ENCODE results near the gene PCDH9. TPM values are rescaled to one million over a fixed set of nuclear protein-coding genes. Genes with fewer than 3 reads are reported as not detected.

Gene PCDH9
- polyA plus RNA-seq, 5 donors = 1.7 to 3.8 (median 2.4) TPM

- no peak for DNase-seq
These were observed 761.5 kb downstream of the PCDH9 start for GRCh38 chr13:66468656-66469055.

DNA sequence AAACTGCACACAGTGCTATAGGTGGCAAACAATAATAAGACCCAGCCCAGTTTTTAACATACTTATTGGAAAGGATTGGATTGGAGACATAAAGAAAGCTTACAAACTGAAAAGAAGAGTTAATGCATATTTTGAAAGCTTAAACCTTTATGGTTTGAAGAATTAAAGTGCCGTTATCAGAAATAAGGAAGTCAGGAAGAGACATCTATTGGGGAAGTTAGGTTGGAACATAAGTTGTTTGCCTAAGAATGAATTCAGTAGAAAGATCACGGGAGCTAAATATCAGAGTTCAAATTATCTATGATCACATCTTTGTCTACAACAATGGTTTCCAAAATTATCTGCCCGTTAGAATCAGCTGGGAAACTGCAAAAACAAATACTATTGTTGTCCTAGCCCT is 767.9 kb downstream of the PCDH9 start:
- DNase-seq = no peak

DNA sequence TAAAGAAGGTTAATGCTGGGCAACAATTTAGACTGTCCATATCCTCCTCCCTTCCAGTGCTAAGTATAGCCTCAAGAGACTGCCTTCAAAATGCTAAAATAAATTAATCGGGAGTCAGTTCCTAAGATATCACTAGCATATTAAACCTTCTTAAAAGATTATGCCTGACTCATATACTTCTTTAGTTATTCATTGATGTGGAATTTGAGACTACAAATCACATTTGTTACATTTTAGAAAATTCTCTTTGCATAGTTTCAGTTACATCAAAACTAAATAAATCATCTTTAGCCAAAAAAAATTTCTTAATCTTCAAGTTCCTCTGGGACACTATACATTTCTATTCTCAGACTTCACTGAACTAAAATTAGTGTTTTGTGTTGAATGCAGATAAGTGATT is 769.1 kb downstream of the PCDH9 start:
- DNase-seq = no peak

GRCh38 chr13:66459634-66460033 is 770.5 kb downstream of the PCDH9 start:
- DNase-seq = no peak

- DNase-seq = no peak
These were observed 771.0 kb downstream of the PCDH9 start for GRCh38 chr13:66459143-66459542.

DNA sequence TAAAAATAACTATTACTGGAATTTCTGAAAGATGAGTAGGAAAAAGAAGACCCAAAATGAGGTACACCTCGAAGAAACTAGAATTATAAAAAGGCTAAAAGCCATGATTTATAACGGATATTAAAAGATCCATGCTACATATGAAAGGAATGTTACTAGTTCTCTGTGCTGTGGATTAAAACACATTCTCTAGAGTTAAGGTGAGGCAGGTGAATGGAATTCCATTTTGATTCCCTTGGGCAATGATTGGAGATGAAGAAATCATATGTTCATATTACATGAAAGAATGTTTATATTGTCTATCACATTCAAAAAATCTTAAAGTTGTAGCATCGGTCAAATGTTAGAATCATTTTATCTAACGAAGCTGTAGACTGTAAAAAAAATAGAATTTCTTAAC is 783.7 kb downstream of the PCDH9 start:
- DNase-seq = no peak

GRCh38 chr13:66443926-66444325 is 786.2 kb downstream of the PCDH9 start:
- no peak for DNase-seq

DNA sequence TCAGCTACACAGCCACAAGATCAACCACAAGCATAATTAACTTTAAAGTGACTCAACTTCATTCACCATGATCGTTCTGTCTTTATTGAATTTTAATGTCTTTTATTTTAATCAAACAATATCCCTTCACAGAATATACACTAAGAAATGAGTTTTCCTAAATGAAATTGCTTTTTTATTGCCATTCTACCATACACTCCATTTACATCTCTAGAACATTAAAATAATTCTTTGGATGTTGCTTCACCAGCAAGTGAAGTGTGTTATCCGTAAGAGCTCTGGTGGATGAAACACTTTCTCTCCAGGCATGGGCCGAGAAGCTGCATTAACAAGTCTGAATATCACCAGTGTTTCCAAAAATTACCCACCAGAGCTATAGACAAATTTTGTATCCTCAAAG is 789.2 kb downstream of the PCDH9 start:
- DNase-seq = no peak

DNA sequence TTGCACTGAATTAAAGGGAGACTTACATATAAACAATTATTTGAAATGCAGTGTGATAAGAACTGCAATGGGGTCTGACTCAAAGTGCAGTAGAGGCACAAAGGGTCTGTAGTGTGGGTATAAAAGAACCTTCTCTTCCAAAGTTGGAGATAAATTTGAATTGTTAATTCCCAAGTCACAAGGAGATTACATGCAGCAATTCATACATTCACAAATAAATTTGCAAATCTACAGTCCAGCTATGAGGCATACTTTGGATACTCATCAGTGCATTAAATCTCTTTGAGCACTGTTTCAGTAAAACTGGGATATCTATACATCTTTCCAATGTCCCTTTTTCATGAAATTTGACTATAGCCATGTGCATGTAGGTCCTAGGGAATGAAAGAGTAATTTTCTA is 799.4 kb downstream of the PCDH9 start:
- DNase-seq = no peak

DNA sequence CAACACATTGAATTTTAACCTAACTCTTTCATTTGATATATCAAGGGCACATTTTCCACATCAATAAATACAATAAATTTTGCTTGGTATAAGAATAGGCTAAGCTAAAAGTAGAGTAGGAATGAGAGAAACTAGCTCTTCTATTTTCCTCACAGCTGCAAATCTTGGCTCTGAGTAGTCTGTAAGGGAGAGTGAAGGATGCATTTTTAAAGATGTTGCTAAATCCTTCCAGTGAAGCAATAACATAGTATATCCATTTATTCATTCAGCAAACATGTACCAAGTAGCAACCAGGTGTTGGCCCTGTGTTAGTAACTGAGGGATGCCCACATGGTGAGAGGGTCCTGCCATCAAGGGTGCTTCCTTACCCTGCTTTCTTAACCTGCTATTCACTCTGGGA is 799.9 kb downstream of the PCDH9 start:
- DNase-seq = peak; percentile 6 to 9

DNA sequence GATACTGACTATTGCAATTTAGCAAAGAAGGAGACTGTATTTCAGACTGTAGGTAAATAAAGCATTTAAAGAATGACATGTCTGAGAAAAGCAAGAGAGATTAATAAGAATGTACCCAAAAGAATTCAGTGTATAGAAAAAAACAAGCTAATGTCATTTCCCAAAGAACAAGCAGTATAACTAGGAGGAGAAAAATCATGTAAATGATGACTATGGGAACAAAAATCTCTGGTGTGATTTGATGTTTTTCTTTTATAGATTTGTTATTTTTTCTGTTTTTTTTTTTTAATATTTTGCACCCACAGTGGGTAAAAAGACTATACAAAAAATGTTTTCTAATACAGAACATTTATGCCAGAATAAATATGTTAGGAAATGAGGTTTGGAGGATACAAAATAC is 801.0 kb downstream of the PCDH9 start:
- DNase-seq = no peak

GRCh38 chr13:66427458-66427861 is 802.7 kb downstream of the PCDH9 start:
- DNase-seq = no peak

- no peak for DNase-seq
These were observed 804.4 kb downstream of the PCDH9 start for GRCh38 chr13:66425741-66426140.

GRCh38 chr13:66424422-66424821 is 805.7 kb downstream of the PCDH9 start:
- no peak for DNase-seq

DNA sequence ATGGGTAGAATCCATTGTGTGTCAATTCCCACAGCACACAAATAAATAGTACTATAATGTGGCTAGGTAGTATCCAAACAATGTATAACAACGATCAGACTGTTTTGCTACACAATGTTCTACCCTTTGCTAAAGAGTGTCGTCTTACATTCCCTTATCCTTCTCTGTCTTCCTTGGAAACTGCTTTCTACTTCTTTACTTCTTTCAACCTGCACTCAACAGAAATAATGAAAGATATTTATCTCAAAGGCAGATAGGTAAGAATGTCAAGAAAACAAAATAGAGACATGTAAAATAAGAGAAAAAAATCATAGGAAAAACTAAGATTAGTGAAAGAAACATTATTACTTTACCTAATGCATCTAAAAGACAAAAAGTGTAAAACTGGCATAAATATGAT is 814.7 kb downstream of the PCDH9 start:
- no peak for DNase-seq

- no peak for DNase-seq
These were observed 815.9 kb downstream of the PCDH9 start for GRCh38 chr13:66414066-66414800.

DNA sequence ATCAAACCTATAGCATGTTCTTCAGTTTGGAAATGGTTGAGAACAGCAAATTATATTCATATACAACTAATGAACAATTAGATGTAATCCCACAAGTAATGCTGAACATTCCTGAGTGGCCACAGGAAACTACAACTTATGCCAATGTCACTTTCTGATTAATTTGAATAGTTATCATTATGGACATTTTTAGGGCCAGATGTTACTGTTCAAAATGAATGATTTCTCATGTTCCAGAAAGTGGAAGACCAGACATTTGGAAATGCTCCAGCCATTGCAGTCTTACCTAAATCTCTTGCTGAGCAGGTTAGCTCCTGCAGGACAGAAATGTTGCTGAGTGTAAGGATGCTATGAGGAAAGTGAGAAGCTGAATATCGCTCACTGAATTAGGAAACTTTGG is 819.8 kb downstream of the PCDH9 start:
- no peak for DNase-seq

- no peak for DNase-seq
These were observed 820.6 kb downstream of the PCDH9 start for GRCh38 chr13:66409542-66409941.

DNA sequence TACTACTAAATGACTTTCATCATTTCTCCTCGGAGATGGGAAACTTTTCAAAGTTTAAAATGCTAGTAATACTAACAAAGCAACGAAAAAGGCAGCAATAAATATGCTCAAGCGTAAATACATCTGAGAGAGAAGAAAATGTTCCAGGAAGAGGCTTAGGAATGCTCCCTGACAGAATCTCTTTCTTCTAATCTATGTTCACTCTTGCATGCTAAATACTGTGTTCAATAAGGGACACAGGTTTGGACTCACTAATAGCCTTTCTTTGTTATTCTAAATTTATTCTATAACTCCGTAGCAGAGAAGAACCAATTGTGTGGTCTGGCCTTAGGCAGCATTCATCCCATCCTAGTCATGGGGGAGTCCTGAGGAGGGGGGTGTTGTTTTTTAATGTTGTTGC is 823.0 kb downstream of the PCDH9 start:
- DNase-seq = no peak

- DNase-seq = no peak
These were observed 824.0 kb downstream of the PCDH9 start for GRCh38 chr13:66405908-66406802.

- no peak for DNase-seq
These were observed 827.6 kb downstream of the PCDH9 start for GRCh38 chr13:66402546-66402945.

DNA sequence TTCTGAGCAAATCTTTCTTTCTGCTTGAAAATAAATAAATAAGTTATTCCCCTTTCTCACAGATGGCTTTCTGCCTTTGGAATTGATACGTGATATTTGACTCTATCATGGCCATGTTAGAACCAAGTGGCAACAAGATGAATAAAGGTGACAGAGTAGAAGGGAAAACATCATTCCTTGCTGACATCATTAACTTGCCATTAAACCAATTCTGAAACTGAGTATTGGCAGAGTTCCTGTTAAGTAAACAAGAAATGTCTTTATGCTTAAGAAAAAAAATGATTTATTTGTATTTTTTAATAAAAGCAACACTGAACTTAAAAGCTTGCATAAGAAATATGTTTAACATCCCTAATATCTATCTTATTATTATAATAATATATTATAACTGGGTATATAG is 828.1 kb downstream of the PCDH9 start:
- no peak for DNase-seq

DNA sequence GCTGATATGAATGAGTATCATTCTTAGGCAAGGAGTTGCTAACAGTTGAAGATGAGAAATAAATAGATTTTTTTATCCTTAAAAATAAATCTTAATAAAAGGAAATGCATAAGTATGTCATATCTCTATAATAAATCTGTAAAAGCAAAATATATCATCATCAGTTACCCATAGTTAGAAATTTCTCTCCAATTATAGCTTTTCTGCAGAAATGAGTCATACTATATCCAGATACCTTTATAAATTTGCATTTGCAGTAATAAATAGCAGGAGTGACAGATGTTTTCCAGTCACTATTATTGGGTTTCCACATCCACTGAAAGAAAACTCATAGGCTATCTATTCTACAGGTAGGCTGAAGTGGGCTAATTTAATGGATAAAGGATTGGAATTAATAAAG is 829.8 kb downstream of the PCDH9 start:
- no peak for DNase-seq
